MM.1S (cell line): ENCODE results near the gene CYYR1.

Experiments
- EZH2 ChIP-seq: fragments of 300-600 bp; sonication (generic); optimal IDR thresholded peaks from 2 replicates; pipeline ENCODE3; 2017; ENCODE audit warnings: low read depth, mild to moderate bottlenecking, antibody characterized with exemption, low read length, mixed read lengths
- EZH2phosphoT487 ChIP-seq: fragments of 300-600 bp; sonication (generic); IDR thresholded peaks from 2 replicates; pipeline ENCODE4 v1.6.1; 2018; ENCODE audit warnings: antibody characterized with exemption, low read length
- TF ChIP-seq, protein P1 (sequence below): fragments of 300-600 bp; sonication (generic); IDR thresholded peaks from 2 replicates; pipeline ENCODE4 v1.5.1; 2016; ENCODE audit warnings: antibody characterized with exemption, low read length, mixed read lengths

DNA sequence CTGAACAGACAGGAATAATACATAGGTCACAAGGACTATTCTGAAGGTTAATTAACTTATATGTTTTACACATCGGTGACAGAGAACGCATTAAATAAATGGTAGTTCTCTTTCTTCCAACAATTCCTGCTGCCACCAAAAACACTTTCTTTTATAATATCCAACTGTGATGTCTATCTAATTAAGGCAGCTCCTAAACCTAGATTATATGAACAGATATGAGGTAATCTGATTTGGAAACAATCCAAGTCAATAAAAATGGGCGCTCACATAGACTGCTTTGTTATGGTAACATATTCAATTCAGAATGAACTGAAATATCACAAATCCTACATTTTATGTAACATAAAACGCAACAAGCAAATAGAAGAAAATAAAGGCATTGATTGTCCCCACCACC is 16.0 kb downstream of the CYYR1 start:
- TF ChIP-seq, protein P1, sequence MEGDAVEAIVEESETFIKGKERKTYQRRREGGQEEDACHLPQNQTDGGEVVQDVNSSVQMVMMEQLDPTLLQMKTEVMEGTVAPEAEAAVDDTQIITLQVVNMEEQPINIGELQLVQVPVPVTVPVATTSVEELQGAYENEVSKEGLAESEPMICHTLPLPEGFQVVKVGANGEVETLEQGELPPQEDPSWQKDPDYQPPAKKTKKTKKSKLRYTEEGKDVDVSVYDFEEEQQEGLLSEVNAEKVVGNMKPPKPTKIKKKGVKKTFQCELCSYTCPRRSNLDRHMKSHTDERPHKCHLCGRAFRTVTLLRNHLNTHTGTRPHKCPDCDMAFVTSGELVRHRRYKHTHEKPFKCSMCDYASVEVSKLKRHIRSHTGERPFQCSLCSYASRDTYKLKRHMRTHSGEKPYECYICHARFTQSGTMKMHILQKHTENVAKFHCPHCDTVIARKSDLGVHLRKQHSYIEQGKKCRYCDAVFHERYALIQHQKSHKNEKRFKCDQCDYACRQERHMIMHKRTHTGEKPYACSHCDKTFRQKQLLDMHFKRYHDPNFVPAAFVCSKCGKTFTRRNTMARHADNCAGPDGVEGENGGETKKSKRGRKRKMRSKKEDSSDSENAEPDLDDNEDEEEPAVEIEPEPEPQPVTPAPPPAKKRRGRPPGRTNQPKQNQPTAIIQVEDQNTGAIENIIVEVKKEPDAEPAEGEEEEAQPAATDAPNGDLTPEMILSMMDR: no peak
- TF ChIP-seq EZH2 (no peak), EZH2phosphoT487 (no peak)
